ENCODE measurements around the gene KRT80.

DNA sequence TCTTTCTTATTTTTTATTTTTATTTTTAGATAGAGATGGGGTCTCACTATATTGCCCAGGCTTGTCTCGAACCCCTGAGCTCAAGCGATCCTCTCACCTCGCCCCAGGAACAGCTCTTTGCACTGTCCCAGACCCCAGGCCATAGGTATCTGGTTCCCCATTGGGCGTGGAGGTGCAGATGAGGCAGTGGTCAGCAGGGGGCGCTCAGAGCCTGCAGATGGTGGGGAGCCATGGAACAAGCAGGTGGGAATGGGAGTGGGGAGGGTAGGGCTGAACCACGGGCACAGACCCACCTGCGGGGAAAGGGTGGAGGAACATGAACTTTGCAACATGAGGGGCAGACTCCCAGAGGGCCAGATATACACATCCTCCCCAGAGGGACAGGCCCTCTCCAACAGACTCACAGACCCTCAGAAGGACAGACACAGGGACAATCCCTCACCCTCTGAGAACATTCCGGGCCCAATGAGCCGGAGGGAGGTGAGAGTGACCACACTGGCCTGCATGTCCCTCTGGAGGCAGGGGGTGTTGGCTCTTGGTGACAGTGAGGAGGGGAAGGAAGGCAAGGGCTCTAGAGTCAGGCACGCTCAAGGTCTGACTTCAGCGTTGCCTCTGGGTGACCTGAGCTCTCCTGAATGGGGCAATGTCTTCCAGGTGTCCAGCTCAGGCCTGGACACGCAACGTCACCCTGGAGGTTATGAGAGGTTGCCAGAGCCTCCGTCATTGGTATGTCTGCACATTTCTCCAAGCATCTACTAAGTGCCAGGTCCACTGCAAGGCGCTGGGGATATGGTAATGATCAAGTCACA, 34.9 kb downstream of the KRT80 start:
- TF ChIP-seq, protein P1, sequence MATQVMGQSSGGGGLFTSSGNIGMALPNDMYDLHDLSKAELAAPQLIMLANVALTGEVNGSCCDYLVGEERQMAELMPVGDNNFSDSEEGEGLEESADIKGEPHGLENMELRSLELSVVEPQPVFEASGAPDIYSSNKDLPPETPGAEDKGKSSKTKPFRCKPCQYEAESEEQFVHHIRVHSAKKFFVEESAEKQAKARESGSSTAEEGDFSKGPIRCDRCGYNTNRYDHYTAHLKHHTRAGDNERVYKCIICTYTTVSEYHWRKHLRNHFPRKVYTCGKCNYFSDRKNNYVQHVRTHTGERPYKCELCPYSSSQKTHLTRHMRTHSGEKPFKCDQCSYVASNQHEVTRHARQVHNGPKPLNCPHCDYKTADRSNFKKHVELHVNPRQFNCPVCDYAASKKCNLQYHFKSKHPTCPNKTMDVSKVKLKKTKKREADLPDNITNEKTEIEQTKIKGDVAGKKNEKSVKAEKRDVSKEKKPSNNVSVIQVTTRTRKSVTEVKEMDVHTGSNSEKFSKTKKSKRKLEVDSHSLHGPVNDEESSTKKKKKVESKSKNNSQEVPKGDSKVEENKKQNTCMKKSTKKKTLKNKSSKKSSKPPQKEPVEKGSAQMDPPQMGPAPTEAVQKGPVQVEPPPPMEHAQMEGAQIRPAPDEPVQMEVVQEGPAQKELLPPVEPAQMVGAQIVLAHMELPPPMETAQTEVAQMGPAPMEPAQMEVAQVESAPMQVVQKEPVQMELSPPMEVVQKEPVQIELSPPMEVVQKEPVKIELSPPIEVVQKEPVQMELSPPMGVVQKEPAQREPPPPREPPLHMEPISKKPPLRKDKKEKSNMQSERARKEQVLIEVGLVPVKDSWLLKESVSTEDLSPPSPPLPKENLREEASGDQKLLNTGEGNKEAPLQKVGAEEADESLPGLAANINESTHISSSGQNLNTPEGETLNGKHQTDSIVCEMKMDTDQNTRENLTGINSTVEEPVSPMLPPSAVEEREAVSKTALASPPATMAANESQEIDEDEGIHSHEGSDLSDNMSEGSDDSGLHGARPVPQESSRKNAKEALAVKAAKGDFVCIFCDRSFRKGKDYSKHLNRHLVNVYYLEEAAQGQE (IDR thresholded peaks at IDR 0.05; ENCODE audit: insufficient replicate concordance, low read depth): no peak
- TF ChIP-seq, protein P2, sequence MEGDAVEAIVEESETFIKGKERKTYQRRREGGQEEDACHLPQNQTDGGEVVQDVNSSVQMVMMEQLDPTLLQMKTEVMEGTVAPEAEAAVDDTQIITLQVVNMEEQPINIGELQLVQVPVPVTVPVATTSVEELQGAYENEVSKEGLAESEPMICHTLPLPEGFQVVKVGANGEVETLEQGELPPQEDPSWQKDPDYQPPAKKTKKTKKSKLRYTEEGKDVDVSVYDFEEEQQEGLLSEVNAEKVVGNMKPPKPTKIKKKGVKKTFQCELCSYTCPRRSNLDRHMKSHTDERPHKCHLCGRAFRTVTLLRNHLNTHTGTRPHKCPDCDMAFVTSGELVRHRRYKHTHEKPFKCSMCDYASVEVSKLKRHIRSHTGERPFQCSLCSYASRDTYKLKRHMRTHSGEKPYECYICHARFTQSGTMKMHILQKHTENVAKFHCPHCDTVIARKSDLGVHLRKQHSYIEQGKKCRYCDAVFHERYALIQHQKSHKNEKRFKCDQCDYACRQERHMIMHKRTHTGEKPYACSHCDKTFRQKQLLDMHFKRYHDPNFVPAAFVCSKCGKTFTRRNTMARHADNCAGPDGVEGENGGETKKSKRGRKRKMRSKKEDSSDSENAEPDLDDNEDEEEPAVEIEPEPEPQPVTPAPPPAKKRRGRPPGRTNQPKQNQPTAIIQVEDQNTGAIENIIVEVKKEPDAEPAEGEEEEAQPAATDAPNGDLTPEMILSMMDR (IDR thresholded peaks at IDR 0.05; ENCODE audit: insufficient read depth, low read length): peak; percentile 85
- TF ChIP-seq SPI1 (IDR thresholded peaks at IDR 0.05; ENCODE audit: borderline replicate concordance, low read depth) (no peak), POLR2AphosphoS5 (IDR thresholded peaks at IDR 0.05; ENCODE audit: low read depth) (no peak), GABPA (IDR thresholded peaks at IDR 0.05; ENCODE audit: low read depth) (no peak)

All from HL-60 (cell line).